ENCODE results near the gene UMPS.
"Not testable (repeated sequence)": the region's sequence is repeated elsewhere in the genome, so short reads cannot be mapped to it uniquely, and the experiment has no call there.

Gene UMPS

DNA sequence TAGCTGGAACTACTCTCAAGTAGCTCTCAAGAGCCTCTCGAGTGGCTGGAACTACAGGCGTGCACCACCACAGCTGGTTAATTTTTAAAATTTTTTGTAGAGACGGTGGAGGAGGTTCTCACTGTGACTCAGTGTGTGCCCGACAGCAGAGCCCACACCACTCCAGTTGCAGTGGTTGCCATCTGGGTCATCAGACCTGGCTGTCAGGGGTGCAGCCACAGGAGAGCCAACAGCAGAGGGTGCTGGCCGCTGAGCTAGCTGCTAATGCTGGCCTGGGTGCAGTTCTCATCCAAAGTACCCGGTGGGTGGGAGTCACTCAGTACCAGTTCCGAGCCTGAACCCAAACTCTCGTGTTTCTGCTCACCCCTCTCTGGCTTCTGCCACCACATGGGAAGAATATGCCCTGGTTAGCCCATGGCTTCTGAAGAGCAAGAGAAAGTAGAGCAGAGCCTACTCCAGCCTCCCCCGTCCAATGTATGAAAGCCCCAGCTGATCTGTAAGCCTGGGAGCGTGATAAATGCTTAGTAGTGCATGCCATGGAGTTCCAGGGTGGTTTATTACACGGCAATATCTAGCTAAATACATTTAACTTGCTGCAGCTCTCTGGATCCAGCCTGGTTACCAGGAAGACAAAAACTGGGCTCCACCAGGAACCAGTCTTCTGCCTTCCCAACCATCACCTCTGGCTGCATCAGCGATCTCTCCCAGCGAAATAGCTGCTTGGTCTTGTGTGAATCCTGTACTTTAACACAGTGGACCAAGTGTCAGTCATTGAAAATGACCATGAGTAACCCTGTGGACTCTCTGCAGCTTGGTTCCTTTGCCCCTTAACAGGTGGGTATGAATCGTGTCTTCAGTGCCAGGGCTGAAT lies 17.1 kb downstream of the UMPS start:
- Histone ChIP-seq H3K27ac (ENCODE audit: low read depth, low read length) (no peak overlapping the region), H3K9ac (ENCODE audit: low read length in 5 of 5) (no peak overlapping the region), H3K9me3 (ENCODE audit: control insufficient read depth in 5 of 5, low read length in 5 of 5) (no peaks in the 10 kb centered on the region), H3K36me3 (ENCODE audit: control insufficient read depth in 5 of 5, insufficient read depth in 5 of 5, low read length in 5 of 5) (peaks cover 11 to 43% (median 38%) of the 10 kb centered on the region in 5 donors), H3K4me1 (ENCODE audit: control insufficient read depth in 5 of 5, insufficient read depth in 5 of 5, low read length in 5 of 5) (no peaks in the 10 kb centered on the region), H3K27me3 (ENCODE audit: control insufficient read depth in 5 of 5, insufficient read depth in 4 of 5, low read length in 5 of 5) (peaks cover 0 to 3% (median 0%) of the 10 kb centered on the region in 5 donors), H3K4me3 (ENCODE audit: low read depth in 1 of 5, low read length in 5 of 5) (no peak overlapping the region)

GRCh38 chr3:124748560-124749198 lies 18.4 kb downstream of the UMPS start:
- no peaks in the 10 kb centered on the region for H3K4me1 ChIP-seq (ENCODE audit: control insufficient read depth in 5 of 5, insufficient read depth in 5 of 5, low read length in 5 of 5)
- H3K27ac ChIP-seq (ENCODE audit: low read depth, low read length): no peak overlapping the region
- H3K27me3 ChIP-seq (ENCODE audit: control insufficient read depth in 5 of 5, insufficient read depth in 4 of 5, low read length in 5 of 5): peaks cover 0 to 3% (median 0%) of the 10 kb centered on the region in 5 donors
- H3K9me3 ChIP-seq (ENCODE audit: control insufficient read depth in 5 of 5, low read length in 5 of 5): no peaks in the 10 kb centered on the region
- H3K36me3 ChIP-seq (ENCODE audit: control insufficient read depth in 5 of 5, insufficient read depth in 5 of 5, low read length in 5 of 5): peaks cover 6 to 35% (median 30%) of the 10 kb centered on the region in 5 donors
- H3K4me3 ChIP-seq (ENCODE audit: low read depth in 1 of 5, low read length in 5 of 5): no peak overlapping the region
- no peak overlapping the region for H3K9ac ChIP-seq (ENCODE audit: low read length in 5 of 5)

DNA sequence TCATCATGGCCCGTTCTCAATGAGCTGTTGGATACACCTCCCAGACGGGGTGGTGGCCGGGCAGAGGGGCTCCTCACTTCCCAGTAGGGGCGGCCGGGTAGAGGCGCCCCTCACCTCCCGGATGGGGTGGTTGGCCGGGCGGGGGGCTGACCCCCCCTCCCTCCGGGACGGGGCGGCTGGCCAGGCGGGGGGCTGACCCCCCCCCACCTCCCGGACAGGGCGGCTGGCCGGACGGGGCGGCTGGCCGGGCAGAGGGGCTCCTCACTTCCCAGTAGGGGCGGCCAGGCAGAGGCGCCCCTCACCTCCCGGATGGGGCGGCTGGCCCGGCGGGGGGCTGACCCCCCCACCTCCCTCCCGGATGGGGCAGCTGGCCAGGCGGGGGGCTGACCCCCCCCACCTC lies 19.6 kb downstream of the UMPS start:
- H3K27ac ChIP-seq (ENCODE audit: low read depth, low read length); H3K9me3 ChIP-seq (ENCODE audit: control insufficient read depth in 5 of 5, low read length in 5 of 5); H3K4me1 ChIP-seq (ENCODE audit: control insufficient read depth in 5 of 5, insufficient read depth in 5 of 5, low read length in 5 of 5); H3K9ac ChIP-seq (ENCODE audit: low read length in 5 of 5); H3K4me3 ChIP-seq (ENCODE audit: low read depth in 1 of 5, low read length in 5 of 5); H3K27me3 ChIP-seq (ENCODE audit: control insufficient read depth in 5 of 5, insufficient read depth in 4 of 5, low read length in 5 of 5): not testable (repeated sequence)
- H3K36me3 ChIP-seq (ENCODE audit: control insufficient read depth in 5 of 5, insufficient read depth in 5 of 5, low read length in 5 of 5): peaks cover 0 to 23% (median 18%) of the 10 kb centered on the region in 5 donors

DNA sequence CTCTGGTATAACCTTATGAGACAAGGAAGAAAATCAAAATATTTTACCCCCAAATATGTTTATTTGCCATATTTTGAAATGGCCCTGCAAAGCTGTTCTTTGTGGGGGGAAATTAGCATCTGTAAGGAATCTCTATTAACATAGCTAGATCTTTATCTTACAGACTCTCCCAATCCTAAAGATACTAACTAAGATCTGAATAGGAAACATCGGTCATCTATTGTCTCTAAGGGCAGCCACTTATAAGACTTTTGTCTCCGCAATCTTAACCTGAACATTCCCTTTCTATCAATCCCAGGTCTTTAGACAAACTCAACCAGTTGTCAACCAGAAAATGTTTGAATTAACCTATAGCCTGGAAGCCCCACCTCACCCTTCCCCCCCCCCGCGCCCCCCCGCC lies 21.2 kb downstream of the UMPS start:
- Histone ChIP-seq H3K4me1 (ENCODE audit: control insufficient read depth in 5 of 5, insufficient read depth in 5 of 5, low read length in 5 of 5) (no peaks in the 10 kb centered on the region), H3K4me3 (ENCODE audit: low read depth in 1 of 5, low read length in 5 of 5) (no peak overlapping the region), H3K9ac (ENCODE audit: low read length in 5 of 5) (no peak overlapping the region), H3K27ac (ENCODE audit: low read depth, low read length) (no peak overlapping the region), H3K27me3 (ENCODE audit: control insufficient read depth in 5 of 5, insufficient read depth in 4 of 5, low read length in 5 of 5) (peaks cover 0 to 3% (median 0%) of the 10 kb centered on the region in 5 donors), H3K9me3 (ENCODE audit: control insufficient read depth in 5 of 5, low read length in 5 of 5) (no peaks in the 10 kb centered on the region), H3K36me3 (ENCODE audit: control insufficient read depth in 5 of 5, insufficient read depth in 5 of 5, low read length in 5 of 5) (peaks cover 0 to 8% (median 7%) of the 10 kb centered on the region in 5 donors)

- Histone ChIP-seq H3K27ac (ENCODE audit: low read depth, low read length) (no peak overlapping the region), H3K36me3 (ENCODE audit: control insufficient read depth in 5 of 5, insufficient read depth in 5 of 5, low read length in 5 of 5) (peaks cover 0 to 4% (median 3%) of the 10 kb centered on the region in 5 donors), H3K27me3 (ENCODE audit: control insufficient read depth in 5 of 5, insufficient read depth in 4 of 5, low read length in 5 of 5) (peaks cover 0 to 3% (median 0%) of the 10 kb centered on the region in 5 donors), H3K9me3 (ENCODE audit: control insufficient read depth in 5 of 5, low read length in 5 of 5) (no peaks in the 10 kb centered on the region), H3K4me1 (ENCODE audit: control insufficient read depth in 5 of 5, insufficient read depth in 5 of 5, low read length in 5 of 5) (no peaks in the 10 kb centered on the region), H3K4me3 (ENCODE audit: low read depth in 1 of 5, low read length in 5 of 5) (no peak overlapping the region), H3K9ac (ENCODE audit: low read length in 5 of 5) (no peak overlapping the region)
Measured at GRCh38 chr3:124752051-124752450, 21.8 kb downstream of the UMPS start.

DNA sequence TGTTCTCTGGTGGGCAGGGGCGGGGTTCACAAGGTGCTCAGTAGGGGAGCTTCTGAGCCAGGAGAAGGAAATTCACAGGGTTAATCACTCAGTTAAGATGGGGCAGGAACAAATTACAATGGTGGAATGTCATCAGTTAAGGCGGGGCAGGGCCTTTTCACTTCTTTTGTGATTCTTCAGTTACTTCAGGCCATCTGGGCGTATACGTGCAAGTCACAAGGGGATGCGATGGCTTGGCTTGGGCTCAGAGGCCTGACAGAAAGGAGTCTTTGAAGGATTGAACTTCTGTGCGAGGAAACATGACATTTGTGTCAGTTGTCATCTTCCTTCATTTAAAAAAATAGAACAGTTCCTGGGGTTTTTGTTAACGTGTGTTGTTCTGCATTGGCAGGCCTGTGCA lies 27.7 kb downstream of the UMPS start:
- H3K9me3 ChIP-seq (ENCODE audit: control insufficient read depth in 5 of 5, low read length in 5 of 5); H3K36me3 ChIP-seq (ENCODE audit: control insufficient read depth in 5 of 5, insufficient read depth in 5 of 5, low read length in 5 of 5); H3K27me3 ChIP-seq (ENCODE audit: control insufficient read depth in 5 of 5, insufficient read depth in 4 of 5, low read length in 5 of 5); H3K27ac ChIP-seq (ENCODE audit: low read depth, low read length); H3K9ac ChIP-seq (ENCODE audit: low read length in 5 of 5); H3K4me3 ChIP-seq (ENCODE audit: low read depth in 1 of 5, low read length in 5 of 5): not testable (repeated sequence)
- H3K4me1 ChIP-seq (ENCODE audit: control insufficient read depth in 5 of 5, insufficient read depth in 5 of 5, low read length in 5 of 5): peaks cover 0 to 21% (median 14%) of the 10 kb centered on the region in 5 donors

- Histone ChIP-seq H3K4me3 (ENCODE audit: low read depth in 1 of 5, low read length in 5 of 5) (no peak overlapping the region), H3K27me3 (ENCODE audit: control insufficient read depth in 5 of 5, insufficient read depth in 4 of 5, low read length in 5 of 5) (no peaks in the 10 kb centered on the region), H3K36me3 (ENCODE audit: control insufficient read depth in 5 of 5, insufficient read depth in 5 of 5, low read length in 5 of 5) (peaks cover 0 to 19% (median 17%) of the 10 kb centered on the region in 5 donors), H3K9ac (ENCODE audit: low read length in 5 of 5) (no peak overlapping the region), H3K9me3 (ENCODE audit: control insufficient read depth in 5 of 5, low read length in 5 of 5) (no peaks in the 10 kb centered on the region), H3K27ac (ENCODE audit: low read depth, low read length) (no peak overlapping the region), H3K4me1 (ENCODE audit: control insufficient read depth in 5 of 5, insufficient read depth in 5 of 5, low read length in 5 of 5) (peaks cover 0 to 23% (median 14%) of the 10 kb centered on the region in 5 donors)
Measured at GRCh38 chr3:124758851-124759635, 28.8 kb downstream of the UMPS start.

- Histone ChIP-seq H3K27ac (ENCODE audit: low read depth, low read length) (no peak overlapping the region), H3K9ac (ENCODE audit: low read length in 5 of 5) (no peak overlapping the region), H3K4me1 (ENCODE audit: control insufficient read depth in 5 of 5, insufficient read depth in 5 of 5, low read length in 5 of 5) (peaks cover 0 to 31% (median 21%) of the 10 kb centered on the region in 5 donors), H3K9me3 (ENCODE audit: control insufficient read depth in 5 of 5, low read length in 5 of 5) (no peaks in the 10 kb centered on the region), H3K27me3 (ENCODE audit: control insufficient read depth in 5 of 5, insufficient read depth in 4 of 5, low read length in 5 of 5) (no peaks in the 10 kb centered on the region), H3K36me3 (ENCODE audit: control insufficient read depth in 5 of 5, insufficient read depth in 5 of 5, low read length in 5 of 5) (peaks cover 0 to 27% (median 25%) of the 10 kb centered on the region in 5 donors), H3K4me3 (ENCODE audit: low read depth in 1 of 5, low read length in 5 of 5) (no peak overlapping the region)
Measured at GRCh38 chr3:124759666-124760401, 29.6 kb downstream of the UMPS start.

GRCh38 chr3:124760601-124761000 lies 30.3 kb downstream of the UMPS start:
- Histone ChIP-seq H3K27me3 (ENCODE audit: control insufficient read depth in 5 of 5, insufficient read depth in 4 of 5, low read length in 5 of 5) (no peaks in the 10 kb centered on the region), H3K9ac (ENCODE audit: low read length in 5 of 5) (no peak overlapping the region), H3K36me3 (ENCODE audit: control insufficient read depth in 5 of 5, insufficient read depth in 5 of 5, low read length in 5 of 5) (peaks cover 0 to 35% (median 33%) of the 10 kb centered on the region in 5 donors), H3K4me3 (ENCODE audit: low read depth in 1 of 5, low read length in 5 of 5) (no peak overlapping the region), H3K4me1 (ENCODE audit: control insufficient read depth in 5 of 5, insufficient read depth in 5 of 5, low read length in 5 of 5) (peaks cover 0 to 33% (median 23%) of the 10 kb centered on the region in 5 donors), H3K27ac (ENCODE audit: low read depth, low read length) (no peak overlapping the region), H3K9me3 (ENCODE audit: control insufficient read depth in 5 of 5, low read length in 5 of 5) (no peaks in the 10 kb centered on the region)

Data from subcutaneous abdominal adipose tissue (tissue), 5 donors.